Stimulated activated naive CD4-positive, alpha-beta T cell treated with Interleukin-2 at 50 U/mL for 16 hours (primary cell): ENCODE data around the gene FHDC1.
A peak's percentile ranks its signal among the peaks of the same experiment; 100 is the strongest.
"Not testable (repeated sequence)": the region's sequence is repeated elsewhere in the genome, so short reads cannot be mapped to it uniquely, and the experiment has no call there.

Experiments used
- DNase-seq: peaks from one replicate; lab custom pipeline; 2025; lab: John Stamatoyannopoulos, UW

FHDC1 gene

GRCh38 chr4:152935631-152936445 is at the start of gene FHDC1:
Gene FHDC1, plus strand, starts transcription at chr4:152936323. Its CDS starts 6,735 bp downstream, at chr4:152943058.
- DNase-seq = peak; percentile 13

GRCh38 chr4:152887981-152888380 is 48.1 kb upstream of the FHDC1 start:
- DNase-seq = no peak

- no peak for DNase-seq
These were observed 43.1 kb upstream of the FHDC1 start for GRCh38 chr4:152892974-152893373.

- DNase-seq = no peak
These were observed 41.5 kb upstream of the FHDC1 start for GRCh38 chr4:152894673-152895072.

GRCh38 chr4:152896811-152897210 is 39.3 kb upstream of the FHDC1 start:
- DNase-seq = no peak

GRCh38 chr4:152898133-152898532 is 38.0 kb upstream of the FHDC1 start:
- DNase-seq = not testable (repeated sequence)

GRCh38 chr4:152898606-152899005 is 37.5 kb upstream of the FHDC1 start:
- no peak for DNase-seq

GRCh38 chr4:152900395-152900794 is 35.7 kb upstream of the FHDC1 start:
- DNase-seq = no peak

- no peak for DNase-seq
These were observed 34.9 kb upstream of the FHDC1 start for GRCh38 chr4:152901205-152901604.

- DNase-seq = no peak
These were observed 32.5 kb upstream of the FHDC1 start for GRCh38 chr4:152903658-152904057.

GRCh38 chr4:152909901-152910300 is 26.2 kb upstream of the FHDC1 start:
- no peak for DNase-seq

- DNase-seq = no peak
These were observed 25.6 kb upstream of the FHDC1 start for GRCh38 chr4:152910521-152910920.

- no peak for DNase-seq
These were observed 18.4 kb upstream of the FHDC1 start for GRCh38 chr4:152917543-152918395.

- no peak for DNase-seq
These were observed 16.3 kb upstream of the FHDC1 start for GRCh38 chr4:152919826-152920225.

- DNase-seq = no peak
These were observed 15.4 kb upstream of the FHDC1 start for GRCh38 chr4:152920768-152921167.

GRCh38 chr4:152921284-152921683 is 14.8 kb upstream of the FHDC1 start:
- no peak for DNase-seq

GRCh38 chr4:152925851-152926250 is 10.3 kb upstream of the FHDC1 start:
- DNase-seq = no peak

- DNase-seq = no peak
These were observed 9.2 kb upstream of the FHDC1 start for GRCh38 chr4:152926959-152927358.

- no peak for DNase-seq
These were observed 8.4 kb upstream of the FHDC1 start for GRCh38 chr4:152927737-152928136.

- DNase-seq = no peak
These were observed 7.8 kb upstream of the FHDC1 start for GRCh38 chr4:152928286-152928685.

- no peak for DNase-seq
These were observed 6.2 kb upstream of the FHDC1 start for GRCh38 chr4:152929888-152930287.

- DNase-seq = no peak
These were observed 980 bp upstream of the FHDC1 start for GRCh38 chr4:152935143-152935542.
